Body of pancreas (tissue), 4 donors: ENCODE results near the gene TMEM266. TPM values are rescaled to one million over a fixed set of nuclear protein-coding genes. Genes with fewer than 3 reads are reported as not detected.
"Not testable (repeated sequence)": the region's sequence is repeated elsewhere in the genome, so short reads cannot be mapped to it uniquely, and the experiment has no call there.

Experiments
- ATAC-seq: fragments of 150-250 bp; one replicate; pipeline ENCODE4 v1.9.1; 2016
- DNase-seq, 4 donors: peaks; one replicate each; pipeline ENCODE4 v3.0.0-alpha.2; 2019
- H3K27ac ChIP-seq, 4 donors: fragments of 200-600 bp; sonication (generic); 1 replicate in 3 of 4; 2 replicates in 1 of 4; pipeline versions ENCODE4 v1.5.1 to v1.6.1; 2016 to 2019; ENCODE audit warnings: mild to moderate bottlenecking in 1 of 4, mixed read lengths in 1 of 4, moderate library complexity in 1 of 4
- H3K27me3 ChIP-seq, 2 donors: fragments of 200-600 bp; sonication (generic); one replicate each; pipeline ENCODE4 v1.6.0; 2016; ENCODE audit warnings: mild to moderate bottlenecking in 1 of 2
- H3K36me3 ChIP-seq, 2 donors: fragments of 200-600 bp; sonication (generic); replicated peaks in 1 of 2; 2 replicates each; pipeline ENCODE4 v1.5.1; 2016; ENCODE audit warnings: low read depth in 2 of 2; ENCODE audit not compliant: insufficient read depth in 1 of 2
- H3K4me1 ChIP-seq: fragments of 200-600 bp; sonication (generic); one replicate; pipeline ENCODE4 v1.6.0; 2016
- H3K4me3 ChIP-seq, 2 donors: fragments of 200-600 bp; sonication (generic); 1 replicate in 1 of 2; 2 replicates in 1 of 2; pipeline ENCODE4 v1.5.1; 2016 to 2019
- H3K9me3 ChIP-seq, 3 donors: fragments of 200-600 bp; sonication (generic); 1 replicate in 2 of 3; 2 replicates in 1 of 3; pipeline ENCODE4 v1.5.1; 2016
- CTCF ChIP-seq, 7 experiments: fragments of 450-650 bp in 4 of 7; fragments of 200-600 bp in 3 of 7; sonication (generic) in 3 of 7; IDR thresholded peaks; one replicate each; pipeline ENCODE4 v1.5.1; 2016 to 2019; ENCODE audit warnings: antibody characterized with exemption in 7 of 7
- POLR2A ChIP-seq, 3 donors: fragments of 450-650 bp; IDR thresholded peaks; one replicate each; pipeline ENCODE4 v1.6.1; 2016; ENCODE audit warnings: antibody characterized with exemption in 3 of 3, mild to moderate bottlenecking in 2 of 3
- WGBS, 2 donors: methylation state at CpG; one replicate each; pipeline ENCODE4 v1.1.5; 2017; 5-methylcytosine and 5-hydroxymethylcytosine counted together
- intact Hi-C: fragments of 100-400 bp; cut with DNase I; formaldehyde crosslinking; loops from one replicate; pipeline ENCODE4 v1.15.1; 2023
- total RNA-seq, 2 donors: library from RNA; depleted of rRNA; stranded (reverse); fragments of >200 nt; gene quantifications; one replicate each; pipeline ENCODE4 v1.1.0, GENCODE V29; 2016

Gene TMEM266
- total RNA-seq = 1 to 10 TPM in 1 of 2 donors, under 1 TPM in 1; 0.66 to 9.1 TPM

- ATAC-seq (peak; percentile 88), DNase-seq (peak; percentile 63 to 77 (median 67))
- peak within 1 kb of the TSS; percentile 62 to 74 for H3K4me3 ChIP-seq
- peak within 1 kb of the TSS in 3 of 4 donors; percentile 7 to 54 (median 37) for H3K27ac ChIP-seq
- intact Hi-C loops = loop anchor here (5.0 kb wide), 1 partner anchor 78 kb away; no protein-coding TSS in a partner anchor
- peaks cover 0 to 3% of the 10 kb centered on the region in 2 donors for H3K27me3 ChIP-seq
- no peaks in the 10 kb centered on the region for H3K36me3 ChIP-seq
- H3K9me3 ChIP-seq = no peaks in the 10 kb centered on the region
- TF ChIP-seq POLR2A (IDR thresholded peaks at IDR 0.05) (peak in 2 of 3 donors; percentile 36 to 41), CTCF (IDR thresholded peaks at IDR 0.05) (no peak)
- H3K4me1 ChIP-seq = peaks cover 30% of the 10 kb centered on the region
- 0 to 1% methylated on average over 8 to 45 of the region's 107 CpGs for WGBS, 2 donors
These were observed at the start of gene TMEM266 for GRCh38 chr15:76059320-76060117. TSS of gene TMEM266 (plus strand) at chr15:76059985. CDS start at chr15:76134264, 74,279 bp downstream.

- 23 to 34% methylated on average over 2 of the region's 2 CpGs for WGBS, 2 donors
- peak overlapping the region in 1 of 2 donors; percentile 43 for H3K4me3 ChIP-seq
- no peak for ATAC-seq
- no peak for TF ChIP-seq CTCF (IDR thresholded peaks at IDR 0.05)
- no peak for TF ChIP-seq POLR2A (IDR thresholded peaks at IDR 0.05)
- no peak for DNase-seq
- H3K36me3 ChIP-seq = no peaks in the 10 kb centered on the region
- H3K9me3 ChIP-seq = no peaks in the 10 kb centered on the region
- H3K4me1 ChIP-seq = peaks cover 33% of the 10 kb centered on the region
- intact Hi-C loops = no loop called here
- no peaks in the 10 kb centered on the region for H3K27me3 ChIP-seq
- H3K27ac ChIP-seq = peak overlapping the region in 2 of 4 donors; percentile 82 to 83
These were observed 49.2 kb upstream of the TMEM266 start for GRCh38 chr15:76010613-76011012.

- peak; percentile 55 to 76 (median 74) for DNase-seq
- Histone ChIP-seq H3K27ac (peak within 1 kb of the TSS; percentile 19 to 83 (median 72)), H3K27me3 (no peaks in the 10 kb centered on the region), H3K4me3 (peak within 1 kb of the TSS; percentile 18 to 43), H3K9me3 (no peaks in the 10 kb centered on the region), H3K4me1 (peaks cover 21% of the 10 kb centered on the region), H3K36me3 (no peaks in the 10 kb centered on the region)
- WGBS, 2 donors = 9% methylated on average over 13 of the region's 13 CpGs
- intact Hi-C loops = no loop called here
- peak; percentile 96 for ATAC-seq
- TF ChIP-seq CTCF (IDR thresholded peaks at IDR 0.05) = no peak
- peak in 2 of 3 donors; percentile 57 to 73 for TF ChIP-seq POLR2A (IDR thresholded peaks at IDR 0.05)
These were observed 47.9 kb upstream of the TMEM266 start, which contains the start of gene NRG4 for GRCh38 chr15:76011627-76012551. TSS of gene NRG4 (minus strand) at chr15:76012424. CDS start at chr15:76011230, 1,194 bp downstream.

GRCh38 chr15:76013470-76013869 is 46.3 kb upstream of the TMEM266 start:
- DNase-seq, H3K4me3 ChIP-seq, H3K27ac ChIP-seq, ATAC-seq, intact Hi-C loops, H3K9me3 ChIP-seq, H3K27me3 ChIP-seq, H3K36me3 ChIP-seq, H3K4me1 ChIP-seq: not testable (repeated sequence)
- 95 to 97% methylated on average over 4 of the region's 4 CpGs for WGBS, 2 donors
